GM19463 (cell line): ENCODE measurements around the gene NR1H2.
"Not testable (repeated sequence)": the region's sequence is repeated elsewhere in the genome, so short reads cannot be mapped to it uniquely, and the experiment has no call there.

Experiments used
- ATAC-seq: cut with Tn5 transposase; IDR thresholded peaks from one replicate; pipeline ENCODE4 v1.9.1; 2021; ENCODE audit warnings: mild to moderate bottlenecking, moderate library complexity; ENCODE audit not compliant: unreplicated experiment

NR1H2 gene

DNA sequence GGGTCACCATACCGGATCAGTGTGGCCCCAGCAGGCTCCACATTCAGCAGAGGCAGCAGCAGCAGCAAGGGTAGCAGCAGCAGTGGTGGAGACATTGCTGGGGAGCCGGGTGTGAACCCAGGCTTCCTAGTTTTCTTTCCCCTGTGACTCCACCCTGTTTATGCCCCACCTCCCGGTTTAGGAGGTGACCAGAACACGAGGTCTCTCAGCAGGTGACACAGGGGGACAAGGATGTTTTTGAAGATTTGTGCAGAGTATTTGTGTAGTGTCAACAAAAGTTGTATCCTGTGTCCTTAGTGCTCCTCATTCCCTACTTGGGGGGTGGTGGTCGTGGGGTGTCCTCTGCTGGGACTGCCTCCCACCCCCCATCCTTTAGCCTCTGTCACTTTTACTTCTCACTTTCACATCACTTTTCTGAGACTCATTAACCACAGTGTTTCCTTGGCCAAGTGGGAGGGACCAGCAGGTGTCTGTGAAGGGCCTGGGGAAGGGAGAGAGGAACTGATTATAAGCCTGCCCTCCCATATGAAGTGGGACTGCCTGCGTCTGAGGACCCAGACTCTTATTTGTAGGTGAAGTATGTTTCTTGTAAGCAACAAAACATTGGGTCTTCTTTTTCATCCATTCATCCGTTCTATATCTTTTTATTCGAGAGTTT lies 31.5 kb upstream of the NR1H2 start:
- no peak for ATAC-seq

GRCh38 chr19:50347089-50347581 lies 29.1 kb upstream of the NR1H2 start:
- ATAC-seq: peak; percentile 54

- no peak for ATAC-seq
These were observed 26.8 kb upstream of the NR1H2 start for GRCh38 chr19:50349277-50350057.

DNA sequence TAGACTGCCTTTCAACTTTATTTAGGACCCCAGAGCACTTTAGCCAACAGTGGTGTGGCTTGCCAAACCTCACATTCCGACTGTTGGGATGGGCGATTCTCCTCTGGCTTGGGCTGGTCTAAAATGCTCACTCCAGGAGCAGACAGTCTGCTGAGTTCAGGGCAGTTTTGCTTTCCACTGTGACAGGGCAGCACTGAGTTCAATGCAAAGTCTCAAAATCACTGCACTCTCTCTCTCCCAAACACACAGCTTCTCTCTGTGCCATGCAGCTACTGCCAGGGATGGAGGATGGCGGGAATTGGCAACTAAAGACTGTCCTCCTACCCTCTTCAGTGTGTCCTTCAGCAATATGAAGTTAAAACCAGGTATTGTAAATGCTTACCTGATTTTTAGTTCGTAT lies 24.0 kb upstream of the NR1H2 start:
- ATAC-seq: no peak

- ATAC-seq: not testable (repeated sequence)
These were observed 22.8 kb upstream of the NR1H2 start for GRCh38 chr19:50353487-50353880.

DNA sequence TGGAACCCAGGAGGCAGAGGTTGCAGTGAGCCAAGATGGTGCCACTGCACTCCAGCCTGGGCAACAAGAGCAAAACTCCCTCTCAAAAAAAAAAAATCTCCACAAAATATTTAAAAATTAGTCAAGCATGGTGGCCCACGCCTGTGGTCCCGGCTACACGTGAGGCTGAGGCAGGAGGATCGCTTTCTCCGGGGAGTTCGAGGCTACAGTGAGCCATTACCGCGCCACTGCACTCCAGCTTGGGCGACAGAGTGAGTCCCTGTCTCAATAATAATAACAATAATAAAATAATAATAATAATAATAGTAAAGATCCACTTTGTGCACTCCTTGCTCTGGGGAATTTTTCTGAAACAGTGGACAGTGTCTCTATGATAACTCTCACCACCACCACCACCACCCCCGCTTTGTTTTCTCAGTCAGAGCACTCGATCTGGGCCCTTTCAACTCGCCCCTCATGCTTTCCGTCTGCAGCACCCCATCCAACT lies 19.5 kb upstream of the NR1H2 start:
- no peak for ATAC-seq

DNA sequence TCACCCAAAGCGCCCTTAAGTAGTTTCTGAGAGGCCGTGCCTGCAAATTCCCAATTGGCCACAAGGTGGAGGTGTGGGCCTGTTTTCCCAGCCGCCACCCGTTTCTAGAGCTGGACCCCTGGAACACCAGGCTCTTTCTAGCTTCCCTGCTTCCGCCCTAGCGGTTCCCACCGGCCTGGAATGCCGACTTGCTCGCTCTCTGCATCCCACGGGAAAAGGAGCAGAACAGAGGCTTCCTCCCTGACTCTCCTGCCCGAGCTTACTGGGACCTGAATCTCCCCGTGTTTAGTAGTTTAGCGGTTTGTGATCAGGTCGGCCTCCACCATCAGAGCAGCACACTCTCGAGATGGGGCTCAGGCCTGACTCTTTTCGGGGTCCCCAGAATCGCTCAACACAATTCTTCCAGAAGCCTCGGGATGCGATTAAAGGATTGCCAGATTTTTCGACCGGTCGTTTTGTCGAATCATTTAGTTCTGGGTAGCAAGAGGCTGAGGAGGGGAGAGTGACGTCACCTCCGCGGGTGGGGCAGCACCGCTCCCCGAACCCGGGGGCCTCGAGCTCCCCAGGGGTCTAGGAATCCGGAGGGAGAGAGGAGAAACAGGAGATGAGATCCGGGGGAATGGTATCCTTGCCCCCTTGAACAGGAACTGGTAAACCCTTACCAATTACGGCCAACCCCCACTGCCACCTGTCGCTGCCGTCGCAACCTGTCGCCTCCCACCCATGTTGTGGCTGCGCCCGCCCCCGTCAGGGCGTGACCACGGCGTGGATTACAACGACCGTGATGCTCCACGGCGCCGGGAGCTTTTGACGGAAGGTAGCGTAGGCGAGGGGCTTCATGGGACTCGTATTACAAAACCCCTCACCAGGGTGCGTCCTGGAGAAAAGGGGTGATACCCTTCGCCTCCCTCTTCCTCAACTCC lies 18.8 kb upstream of the NR1H2 start:
- peak; percentile 68 for ATAC-seq

DNA sequence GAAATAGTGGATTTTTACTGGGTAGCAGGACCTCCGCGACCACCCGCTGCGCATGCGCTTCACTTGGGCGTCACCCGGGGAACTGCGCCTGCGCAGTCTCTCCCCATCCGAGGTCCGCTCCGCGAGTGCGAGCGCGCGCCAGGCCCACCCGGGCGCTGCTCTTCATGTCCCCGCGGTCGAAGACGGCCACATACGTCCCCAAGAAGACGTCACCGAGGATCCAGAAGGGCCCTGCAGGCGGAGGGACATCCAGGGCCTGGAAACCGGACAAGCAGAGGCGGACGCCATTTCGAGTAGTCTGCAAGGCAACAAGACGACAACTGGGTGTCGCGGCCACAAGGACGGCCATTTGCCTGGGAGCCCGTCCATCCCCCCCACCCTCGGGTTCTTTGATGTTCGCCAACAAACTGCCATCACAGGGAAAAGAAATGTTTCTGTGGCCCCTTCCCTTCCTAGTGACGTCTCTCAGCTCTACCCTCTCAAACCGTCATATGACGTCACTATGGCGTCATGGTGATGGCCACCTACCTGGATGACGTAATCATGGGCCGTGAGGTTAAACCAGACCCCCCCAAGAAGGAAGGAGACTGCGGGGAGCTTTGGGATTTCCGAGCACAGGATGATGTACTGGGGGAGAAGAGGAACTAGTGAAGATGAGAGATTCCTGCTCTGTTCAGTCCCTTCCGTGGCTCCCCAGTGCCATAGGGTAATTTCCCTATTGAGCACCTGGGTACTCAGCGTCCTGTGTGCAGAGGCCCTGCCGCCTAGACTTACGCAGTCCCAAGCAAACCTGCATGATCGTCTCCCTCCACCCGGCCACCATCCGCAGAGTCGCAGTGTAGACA lies 17.6 kb upstream of the NR1H2 start:
- no peak for ATAC-seq

DNA sequence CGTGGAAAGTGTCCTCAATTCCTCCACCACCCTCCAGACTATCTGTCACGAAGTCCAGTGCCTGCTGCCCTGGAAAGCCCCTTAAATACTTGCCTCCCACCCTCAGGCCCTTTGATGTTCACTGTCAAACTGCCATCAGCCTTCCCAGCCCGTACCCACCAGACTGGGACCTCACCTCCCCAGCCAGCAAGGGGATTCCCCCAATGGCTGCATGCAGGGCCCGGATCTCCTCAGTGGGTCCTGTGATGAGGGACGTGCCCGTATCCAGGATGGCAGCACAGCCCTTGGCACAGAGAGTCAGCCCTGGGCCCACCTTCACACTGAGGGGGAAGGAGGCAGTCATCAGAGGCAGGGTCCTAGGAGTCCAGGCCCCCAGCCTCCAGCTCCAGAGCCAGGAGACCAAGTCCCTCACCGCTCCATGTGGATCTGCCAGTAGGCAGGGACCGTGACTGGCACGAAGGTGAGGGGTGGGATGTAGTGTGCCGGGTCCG lies 16.9 kb upstream of the NR1H2 start:
- no peak for ATAC-seq

DNA sequence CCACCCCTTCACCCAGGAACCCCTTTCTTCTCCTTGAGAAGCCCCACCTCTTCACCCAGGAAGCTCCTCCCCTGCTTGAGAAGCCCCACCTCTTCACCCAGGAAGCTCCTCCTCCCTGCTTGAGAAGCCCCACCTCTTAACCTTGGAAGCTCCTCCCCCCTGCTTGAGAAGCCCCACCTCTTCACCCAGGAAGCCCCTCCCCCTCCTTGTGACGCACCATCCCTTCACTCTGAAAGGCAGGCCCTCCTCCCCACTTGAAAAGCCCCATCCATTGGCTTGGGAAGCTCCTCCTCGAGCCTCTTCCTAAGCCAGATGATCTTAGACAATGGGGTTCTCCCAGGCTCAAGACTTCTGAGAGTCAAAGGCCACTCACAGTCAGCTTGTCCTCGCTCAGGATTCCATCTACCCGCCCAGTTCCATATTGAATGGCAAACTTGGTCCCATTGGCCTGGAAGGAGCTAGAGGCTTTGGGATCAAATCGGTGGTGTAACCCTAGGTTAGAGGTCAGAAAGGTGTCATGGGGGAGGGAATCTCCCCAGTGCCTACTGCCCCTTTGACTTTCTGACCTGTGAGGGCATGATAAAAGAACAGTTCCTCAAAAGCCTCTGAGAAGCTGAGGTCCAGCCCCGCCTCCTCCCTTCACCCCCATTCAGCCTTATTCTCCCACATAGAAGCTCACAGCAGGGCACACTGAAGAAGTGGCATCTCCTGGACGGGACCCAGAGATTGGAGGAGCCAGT lies 14.8 kb upstream of the NR1H2 start:
- no peak for ATAC-seq

DNA sequence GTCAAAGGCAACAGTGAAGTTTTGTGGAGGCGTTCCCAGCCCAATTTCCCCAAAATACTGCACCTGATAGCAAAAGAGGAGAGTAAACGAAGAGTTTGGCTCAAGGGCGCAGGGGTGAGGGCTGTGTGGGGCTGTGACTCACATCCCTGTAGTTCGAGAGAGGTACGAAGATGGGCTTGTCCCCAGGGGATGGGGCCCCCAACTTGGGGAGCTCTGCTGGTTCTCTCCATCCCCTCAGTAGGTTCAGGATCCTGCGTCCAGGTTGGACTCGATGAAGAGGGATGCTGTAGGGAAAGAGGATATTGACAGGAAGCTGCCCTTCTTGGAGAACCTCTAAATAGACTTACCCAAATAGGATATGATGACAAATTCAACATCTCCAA lies 14.2 kb upstream of the NR1H2 start:
- ATAC-seq: no peak

DNA sequence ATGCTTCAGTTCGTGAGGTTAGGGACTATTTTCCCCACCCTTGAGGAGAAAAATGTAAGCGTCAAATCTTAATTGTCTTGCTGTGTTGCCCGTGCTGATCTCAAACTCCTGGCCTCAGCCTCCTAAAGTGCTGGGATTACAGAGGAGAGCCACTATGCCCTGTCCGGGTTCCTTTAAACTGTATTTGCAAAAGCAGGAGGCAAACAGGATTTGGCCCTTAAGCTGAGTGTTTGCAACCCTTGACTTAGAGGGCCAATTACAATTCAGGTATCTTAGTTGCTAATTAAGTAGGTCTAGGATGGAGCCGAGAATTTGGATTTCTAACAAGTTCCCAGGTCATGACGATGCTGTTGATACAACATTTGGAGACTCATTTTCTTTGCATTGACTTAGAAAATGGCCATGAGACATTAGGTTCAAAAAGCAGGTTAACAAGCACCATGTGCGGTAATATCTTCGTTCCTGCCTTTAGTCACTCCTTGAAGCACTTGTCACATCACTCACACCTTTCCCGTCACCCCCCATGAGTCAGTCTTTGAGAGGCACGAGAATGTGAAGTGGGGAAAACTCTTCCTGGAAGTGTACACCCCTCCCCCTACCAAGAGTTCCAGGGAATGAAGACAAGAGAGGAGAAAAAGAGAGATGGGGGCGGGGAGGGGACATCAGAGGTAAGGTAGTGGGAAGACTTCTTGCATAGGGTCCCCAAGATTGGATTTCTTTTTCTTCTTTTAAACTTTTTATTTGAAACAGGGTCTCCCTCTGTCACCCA lies 13.4 kb upstream of the NR1H2 start:
- no peak for ATAC-seq

GRCh38 chr19:50365434-50366306 lies 10.6 kb upstream of the NR1H2 start, which contains the start of gene NAPSA:
TSS of gene NAPSA (minus strand) at chr19:50365639. CDS start at chr19:50365621, 18 bp downstream.
- no peak for ATAC-seq

DNA sequence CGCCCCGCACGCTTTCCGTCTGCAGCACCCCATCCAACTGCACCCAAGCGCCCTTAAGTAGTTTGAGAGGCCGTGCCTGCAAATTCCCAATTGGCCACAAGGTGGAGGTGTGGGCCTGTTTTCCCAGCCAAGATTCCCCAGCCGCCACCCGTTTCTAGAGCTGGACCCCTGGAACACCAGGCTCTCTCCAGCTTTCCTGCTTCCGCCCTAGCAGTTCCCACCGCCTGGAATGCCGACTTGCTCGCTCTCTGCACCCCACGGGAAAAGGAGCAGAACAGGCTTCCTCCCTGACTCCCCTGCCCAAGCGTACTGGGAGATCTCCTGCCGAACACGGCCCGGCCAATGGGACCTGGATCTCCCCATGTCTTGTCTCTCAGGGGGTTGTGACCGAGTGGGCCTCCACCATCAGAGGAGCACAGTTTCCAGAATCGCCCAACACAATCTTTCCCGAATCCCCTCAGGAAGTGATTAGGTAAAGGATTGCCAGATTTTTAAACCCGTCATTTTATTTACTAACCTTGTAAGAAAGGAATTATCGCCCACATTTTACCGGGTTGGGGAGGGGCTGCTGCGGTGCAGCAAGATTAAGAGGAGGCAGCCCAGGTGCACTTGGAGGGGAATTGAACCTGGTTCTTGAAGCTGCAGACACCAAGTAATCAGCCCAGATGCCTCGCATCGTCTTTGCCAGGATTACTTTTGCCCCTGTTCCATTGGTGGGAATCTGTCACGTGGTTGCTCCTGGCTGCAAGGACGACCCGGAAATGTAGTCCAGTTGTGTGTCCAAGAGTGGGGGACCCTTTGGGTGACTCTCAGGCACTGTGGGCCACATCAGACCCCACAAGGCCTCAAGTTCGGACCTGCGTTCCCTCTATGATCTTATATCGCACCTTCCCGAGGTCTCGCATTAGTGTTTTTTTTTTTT lies 7.3 kb upstream of the NR1H2 start:
- no peak for ATAC-seq

DNA sequence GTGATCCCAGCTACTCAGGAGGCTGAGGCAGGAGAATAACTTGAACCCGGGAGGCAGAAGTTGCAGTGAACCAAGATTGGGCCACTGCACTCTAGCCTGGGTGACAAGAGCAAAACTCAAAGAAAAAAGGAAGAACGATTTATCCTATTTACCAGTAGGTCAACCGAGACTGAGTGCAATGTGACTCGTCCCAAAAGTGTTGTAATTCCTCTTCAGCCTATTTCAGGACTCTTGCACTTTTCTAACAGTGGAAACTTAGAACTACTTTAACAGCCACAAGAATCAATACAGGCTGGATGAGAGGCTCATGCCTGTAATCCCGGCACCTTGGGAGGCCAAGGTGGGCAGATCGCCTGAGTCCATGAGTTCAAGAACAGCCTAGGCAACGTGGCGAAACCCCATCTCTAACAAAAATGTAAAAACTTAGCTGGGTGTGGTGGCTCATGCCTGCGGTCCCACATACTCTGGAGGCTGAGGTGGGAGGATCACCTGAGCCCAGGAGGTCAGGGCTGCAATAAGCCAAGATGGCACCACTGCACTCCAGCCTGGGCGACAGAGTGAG lies 4.3 kb upstream of the NR1H2 start:
- no peak for ATAC-seq

- ATAC-seq: no peak
These were observed 799 bp downstream of the NR1H2 start for GRCh38 chr19:50377051-50377461.
